ENCODE data around the gene MRPS5.
"Not testable (repeated sequence)": the region's sequence is repeated elsewhere in the genome, so short reads cannot be mapped to it uniquely, and the experiment has no call there.

Gene MRPS5

DNA sequence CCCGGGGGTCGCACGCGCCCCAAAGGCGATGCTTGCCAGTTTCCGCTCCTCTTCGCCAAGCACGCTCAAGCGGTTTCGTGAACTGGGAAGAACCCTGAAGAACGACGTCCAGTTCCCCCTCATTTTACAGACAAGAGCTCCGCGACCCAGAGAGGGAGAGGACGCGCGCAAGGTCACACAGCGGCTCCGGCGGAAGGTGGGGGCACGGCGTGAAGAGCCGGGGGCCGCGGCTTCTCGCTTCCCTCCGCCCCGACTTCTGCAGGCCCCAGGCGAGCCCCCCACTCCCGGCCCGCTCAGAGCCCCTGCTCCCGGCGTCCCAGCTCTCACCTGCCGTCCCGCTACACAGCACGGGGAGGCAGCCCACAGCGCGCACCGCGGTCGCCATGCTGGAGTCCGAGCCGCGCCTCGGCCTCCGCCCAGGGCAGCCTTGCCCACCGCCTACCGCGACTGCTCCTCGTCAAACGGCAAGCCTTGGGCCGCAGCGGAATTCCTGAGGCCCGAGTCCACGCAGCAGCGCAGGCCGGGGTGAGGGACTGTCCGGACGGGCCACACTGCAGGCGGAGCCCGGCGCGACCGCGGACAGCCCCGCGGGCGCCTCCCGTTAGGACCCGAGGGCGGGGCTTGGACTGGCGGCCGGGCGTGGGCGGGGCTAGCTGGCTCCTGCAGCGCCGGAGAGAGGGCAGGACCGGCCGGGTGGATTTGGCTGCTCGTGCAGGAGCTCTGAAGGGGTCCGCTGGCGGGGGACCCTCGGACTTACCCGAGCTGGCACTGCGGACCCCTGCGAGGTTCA, at the start of gene MRPS5:
MRPS5 (minus strand) TSS at position 402 of the 790 bp plus-strand sequence; CDS start at position 385, 17 bp downstream.
- peak; percentile 90 for DNase-seq (ENCODE audit: low spot score)

DNA sequence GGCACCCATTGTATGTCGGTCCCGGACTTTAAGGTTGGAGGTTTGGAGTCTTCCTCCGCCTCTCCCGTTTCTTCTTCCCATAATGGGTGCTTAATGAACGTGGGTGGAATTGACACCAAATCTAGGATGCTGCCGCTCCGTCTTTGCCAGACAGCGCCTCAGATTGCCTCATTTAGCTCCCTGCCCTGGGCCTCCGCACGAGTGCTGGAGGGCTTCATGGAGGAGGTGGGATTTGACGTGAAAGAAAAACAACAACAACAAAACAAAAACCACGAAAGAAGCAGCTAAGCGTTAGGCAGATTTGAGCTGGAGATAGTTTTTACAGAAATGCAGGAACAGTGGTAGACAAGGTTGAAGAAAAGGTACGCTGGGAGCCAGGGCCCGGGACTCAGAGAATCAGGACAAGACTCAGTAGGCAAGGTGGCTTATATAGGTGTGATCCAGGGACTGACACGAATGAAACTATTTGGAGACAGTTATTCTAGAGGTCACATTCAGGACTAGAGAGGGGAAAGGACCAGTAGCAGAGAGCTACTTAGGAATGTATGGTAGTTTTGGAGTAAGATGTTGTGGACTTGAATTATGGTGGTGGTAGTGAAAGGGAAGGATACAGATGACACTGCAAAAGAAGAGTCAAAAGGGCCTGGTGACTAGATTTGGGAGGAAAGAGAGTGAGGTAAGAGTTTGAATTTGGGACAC, 44.6 kb upstream of the MRPS5 start:
- DNase-seq (ENCODE audit: low spot score): no peak

DNA sequence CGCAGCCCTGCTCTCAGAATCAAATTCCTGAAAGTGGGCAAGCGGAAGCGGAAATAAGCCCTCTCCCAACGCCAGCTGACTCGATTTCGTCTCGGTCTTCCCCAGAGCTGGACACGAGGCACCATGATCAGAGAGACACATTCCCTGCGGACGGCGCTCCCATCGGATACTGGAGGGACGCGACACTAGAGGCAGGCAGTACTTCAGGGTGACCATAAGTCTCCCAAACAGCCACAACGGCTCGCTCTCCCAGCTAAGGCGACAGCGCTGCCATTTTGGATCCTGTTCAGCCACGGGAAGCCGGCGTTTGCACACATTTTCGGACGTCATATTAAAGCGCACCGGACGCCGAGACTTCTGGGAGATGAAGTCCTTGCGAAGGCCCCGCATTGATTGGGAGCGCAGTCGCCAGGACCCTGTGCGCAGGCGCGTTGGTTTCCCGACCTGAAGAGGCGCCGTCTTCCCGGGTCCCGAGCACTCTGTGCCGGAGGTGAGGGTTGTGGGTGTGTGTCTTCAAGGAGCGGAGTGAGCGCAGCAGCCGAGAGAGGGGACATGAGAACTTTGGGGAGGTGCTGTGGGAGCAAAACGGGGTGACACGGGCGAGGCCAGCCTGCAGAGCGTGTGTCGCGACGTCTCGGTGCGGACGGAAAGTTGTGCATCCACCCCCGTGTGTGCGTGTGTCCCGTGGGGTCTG, 43.9 kb upstream of the MRPS5 start, which contains the start of gene ZNF2:
ZNF2 (plus strand) TSS at position 439 of the 694 bp plus-strand sequence. CDS start 10,418 bp downstream, outside the sequence.
- DNase-seq (ENCODE audit: low spot score): peak; percentile 95

DNA sequence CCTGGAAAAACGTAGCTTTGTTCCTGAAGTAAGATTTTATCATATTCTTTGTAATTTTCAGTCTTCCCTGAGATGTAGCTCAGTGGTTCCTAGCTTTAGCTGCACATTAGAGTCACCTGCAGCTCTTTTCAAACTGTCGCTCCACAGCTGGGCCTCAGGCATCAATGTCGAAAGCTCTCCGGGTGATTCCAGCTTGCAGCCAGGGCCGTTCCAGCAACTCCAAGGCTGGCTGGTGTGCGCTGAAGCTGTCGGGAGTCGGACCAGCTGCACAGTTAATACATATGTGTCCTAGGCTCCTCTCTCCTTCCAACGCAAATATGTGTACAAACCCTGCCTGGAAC, 43.4 kb upstream of the MRPS5 start:
- DNase-seq (ENCODE audit: low spot score): no peak

DNA sequence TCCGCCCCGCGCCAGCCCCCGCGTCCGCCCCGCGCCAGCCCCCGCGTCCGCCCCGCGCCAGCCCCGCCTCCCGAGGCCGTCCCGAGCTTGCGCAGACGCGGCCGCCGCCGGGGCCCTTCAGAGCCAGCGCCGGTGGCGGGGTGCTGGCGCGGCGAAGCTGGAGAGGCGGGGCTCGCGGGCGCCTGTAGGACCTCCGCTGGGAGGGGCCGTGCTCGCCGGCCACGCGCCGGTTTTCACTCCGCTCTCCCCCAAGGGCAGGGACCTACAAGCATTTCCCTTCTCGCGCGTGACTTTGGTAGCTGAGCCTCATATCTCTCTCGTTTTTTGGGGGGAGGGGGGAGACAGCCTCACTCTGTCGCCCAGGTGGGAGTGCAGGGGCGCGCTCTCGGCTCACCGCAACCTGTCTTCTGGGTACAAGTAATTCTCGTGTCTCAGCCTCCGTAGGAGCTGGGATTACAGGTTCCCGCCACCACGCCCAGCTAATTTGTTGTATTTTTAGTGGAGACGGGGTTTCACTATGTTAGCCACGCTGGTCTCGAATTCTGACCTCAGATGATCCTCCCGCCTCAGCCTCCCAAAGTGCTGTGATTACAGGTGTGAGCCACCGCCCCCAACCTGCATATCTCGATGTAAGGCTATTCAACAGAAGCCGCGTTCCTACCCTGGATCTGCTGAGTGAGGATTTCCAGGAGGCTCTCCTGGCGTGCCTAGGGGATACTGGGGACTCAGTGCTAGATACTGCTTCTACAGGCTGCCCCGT, 38.3 kb upstream of the MRPS5 start, which contains the start of gene ZNF514:
ZNF514 (minus strand) TSS at position 159 of the 760 bp plus-strand sequence. CDS start 6,595 bp downstream, outside the sequence.
- peak; percentile 77 for DNase-seq (ENCODE audit: low spot score)

DNA sequence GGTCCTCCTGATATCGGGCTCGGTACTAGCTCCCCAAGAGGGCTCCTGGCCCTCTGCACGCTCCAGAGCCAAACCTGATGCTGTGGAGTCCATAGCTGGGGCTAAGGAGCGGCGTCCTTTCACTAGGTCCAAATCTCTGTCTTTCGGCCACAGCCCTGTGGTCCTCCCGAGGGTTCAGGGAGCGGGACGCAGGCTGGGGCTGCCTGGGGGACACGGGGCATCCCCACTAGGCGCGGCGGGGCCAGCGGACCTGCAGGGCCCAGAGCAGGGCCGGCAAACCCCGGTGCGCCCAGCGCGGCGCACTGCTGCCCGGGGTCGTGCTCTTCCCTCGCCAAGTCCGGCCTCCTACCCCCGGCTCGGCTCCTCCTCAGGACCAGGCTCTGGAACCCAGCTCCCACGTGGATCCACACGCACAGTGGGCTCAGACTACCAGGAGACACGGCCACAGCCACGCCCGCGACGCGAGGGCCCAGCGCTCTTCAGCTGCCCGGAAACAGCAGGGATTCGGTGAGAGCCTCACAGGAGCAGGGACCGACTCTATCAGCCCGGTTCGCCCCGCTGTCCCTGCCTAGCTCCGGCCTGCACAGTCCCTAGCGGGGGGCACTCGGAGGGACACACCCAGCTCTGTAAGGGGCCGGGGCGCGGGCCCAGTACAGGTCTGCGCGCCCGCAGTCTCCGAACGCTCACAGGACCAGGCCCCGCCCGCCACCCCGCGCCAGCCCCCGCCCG, 37.4 kb upstream of the MRPS5 start:
- DNase-seq (ENCODE audit: low spot score): peak; percentile 50

DNA sequence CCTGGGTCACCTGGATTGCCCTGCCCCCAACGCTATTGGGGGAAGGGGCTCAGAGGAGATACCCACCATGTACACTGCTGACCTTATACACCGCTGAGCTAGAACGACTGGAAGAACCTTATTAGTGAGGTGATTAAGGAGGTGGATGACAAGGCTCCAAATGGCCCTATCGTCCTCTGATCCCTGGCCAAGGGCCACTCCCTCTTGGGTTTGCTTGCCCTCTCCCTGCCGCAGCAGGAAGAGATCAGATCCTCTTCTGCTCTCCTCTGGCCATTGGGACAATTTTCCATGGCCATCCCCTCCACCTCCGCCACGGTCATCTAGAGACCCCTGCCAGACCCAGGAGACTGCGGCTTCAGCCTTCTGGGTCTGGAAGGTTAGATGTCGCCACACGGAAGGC, 36.8 kb upstream of the MRPS5 start:
- peak; percentile 26 for DNase-seq (ENCODE audit: low spot score)

DNA sequence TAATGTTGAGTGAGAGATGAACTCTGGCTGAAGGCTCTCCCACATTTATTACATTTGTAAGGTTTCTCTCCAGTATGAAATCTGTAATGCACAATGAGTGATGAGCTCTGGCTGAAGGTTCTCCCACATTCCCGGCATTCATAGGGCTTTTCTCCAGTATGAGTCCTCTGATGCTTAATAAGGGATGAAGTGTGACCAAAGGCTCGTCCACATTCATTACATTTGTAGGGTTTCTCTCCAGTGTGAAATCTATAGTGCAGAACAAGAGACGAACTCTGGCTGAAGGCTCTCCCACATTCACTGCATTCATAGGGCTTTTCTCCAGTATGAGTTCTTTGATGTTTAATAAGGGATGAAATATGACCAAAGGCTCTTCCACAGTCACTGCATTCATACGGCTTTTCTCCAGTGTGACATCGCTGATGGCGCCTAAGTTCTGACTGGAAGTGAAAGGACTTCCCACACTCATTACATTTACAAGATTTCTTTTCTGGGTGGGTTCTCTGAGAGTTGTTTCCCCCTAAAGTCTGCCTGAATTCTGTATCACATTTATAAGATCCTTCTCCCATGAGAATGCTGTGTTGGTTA, 27.9 kb upstream of the MRPS5 start:
- DNase-seq (ENCODE audit: low spot score): no peak

DNA sequence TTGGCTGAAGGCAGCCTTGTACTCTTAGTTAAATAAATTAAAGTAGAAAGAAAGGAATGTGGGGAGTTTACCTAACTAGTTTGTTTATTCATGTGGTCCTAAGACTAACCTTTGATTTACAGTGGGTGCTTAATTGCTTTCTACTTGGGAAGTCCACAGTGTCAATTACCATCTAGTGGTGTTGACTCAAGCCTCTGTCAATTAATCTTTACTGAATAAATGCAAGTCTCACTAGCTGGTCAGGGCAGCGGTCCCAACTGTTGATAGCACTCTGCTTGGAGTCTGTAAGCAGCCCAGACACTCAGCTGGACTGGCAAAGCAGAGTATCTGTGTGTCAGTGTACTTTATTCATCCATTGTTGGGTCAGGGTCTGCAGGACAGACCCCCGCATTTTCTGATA, 22.2 kb upstream of the MRPS5 start:
- no peak for DNase-seq (ENCODE audit: low spot score)

DNA sequence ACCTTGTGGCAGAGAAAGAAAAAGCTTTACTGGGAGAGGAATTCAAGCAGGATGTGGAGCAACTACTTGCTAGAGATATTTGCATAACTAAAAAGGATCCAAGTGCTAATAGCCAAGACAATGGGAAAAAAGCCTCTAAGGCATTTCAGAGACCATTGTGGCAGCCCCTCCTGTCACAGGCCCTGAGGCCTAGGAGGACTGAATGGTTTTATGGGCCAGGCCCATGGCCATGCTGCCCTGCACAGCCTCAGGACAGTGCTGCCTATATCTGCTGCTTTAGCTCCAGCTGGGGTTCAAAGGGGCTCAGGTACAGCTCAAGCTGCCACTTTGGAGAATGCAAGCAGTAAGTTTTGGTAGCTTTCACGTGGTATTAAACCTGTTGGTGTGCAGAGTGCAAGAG, 17.1 kb upstream of the MRPS5 start:
- DNase-seq (ENCODE audit: low spot score): no peak

DNA sequence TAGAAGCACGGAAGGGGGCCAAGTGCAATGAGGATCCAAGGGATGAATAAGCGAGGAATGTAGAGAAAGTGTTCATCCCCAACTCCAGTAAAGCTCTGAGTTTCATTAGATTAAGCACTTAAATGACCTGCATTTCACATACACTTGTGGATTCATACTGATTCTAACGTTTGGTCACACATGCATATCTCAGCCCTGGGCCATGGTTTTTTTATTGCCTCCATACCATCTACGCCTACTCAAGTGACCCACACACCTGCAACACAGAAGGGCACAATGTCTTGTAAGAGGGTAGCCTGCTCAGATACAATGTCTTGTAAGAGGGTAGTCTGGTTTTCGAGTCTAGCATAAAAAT, 566 bp upstream of the MRPS5 start:
- no peak for DNase-seq (ENCODE audit: low spot score)

DNA sequence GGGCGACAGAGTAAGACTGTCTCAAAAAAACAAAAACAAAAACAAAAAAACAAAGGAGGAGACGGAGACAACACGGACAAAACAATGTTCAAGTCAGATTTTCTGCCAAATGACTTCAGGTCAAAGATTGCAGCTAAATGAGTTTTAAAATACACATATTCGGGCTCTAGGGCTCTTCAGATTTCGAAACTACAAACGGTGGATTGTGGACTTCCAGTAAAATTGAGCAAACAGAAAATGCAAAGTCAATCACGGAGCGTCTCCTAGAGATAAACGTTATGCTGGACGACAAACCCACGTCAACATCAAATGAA, 558 bp downstream of the MRPS5 start:
- no peak for DNase-seq (ENCODE audit: low spot score)

DNA sequence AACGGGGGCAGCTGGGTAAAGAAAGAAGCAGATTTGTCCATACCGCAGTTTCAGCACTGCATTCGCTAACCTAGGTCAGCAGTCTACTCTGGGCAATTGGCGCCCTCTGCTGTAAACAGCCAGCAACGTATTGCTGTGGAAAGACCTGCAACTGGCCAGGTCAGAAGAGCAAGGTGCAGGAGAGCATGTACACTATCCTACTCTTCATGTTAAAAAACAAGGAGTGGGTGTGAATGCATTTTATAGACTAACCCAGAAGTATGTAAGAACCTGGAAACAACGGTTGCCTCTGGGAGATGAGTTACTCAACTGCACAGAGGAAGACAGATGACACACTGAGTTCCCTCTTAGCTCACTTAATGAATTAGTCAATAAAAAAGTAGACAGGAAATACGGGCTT, 6.2 kb downstream of the MRPS5 start:
- DNase-seq (ENCODE audit: low spot score): peak; percentile 83

DNA sequence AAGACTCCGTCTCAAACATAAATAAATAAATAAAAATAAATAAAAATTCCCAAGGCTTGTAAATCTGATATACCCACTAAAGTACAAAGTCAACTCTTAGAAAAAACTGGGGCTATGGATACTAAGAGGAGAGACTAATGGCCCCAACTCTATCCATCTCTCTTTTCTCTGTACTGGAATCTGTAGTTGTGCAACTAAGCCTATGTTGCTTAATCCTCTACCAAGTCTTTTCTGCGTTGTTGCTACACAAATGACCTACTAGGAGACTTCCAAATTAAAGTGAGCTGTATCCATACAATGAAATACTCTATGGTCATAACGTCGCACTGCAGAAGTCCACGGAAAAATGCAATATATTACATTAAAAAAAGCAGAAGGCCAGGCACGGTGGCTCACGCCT, 8.1 kb downstream of the MRPS5 start:
- DNase-seq (ENCODE audit: low spot score): no peak

DNA sequence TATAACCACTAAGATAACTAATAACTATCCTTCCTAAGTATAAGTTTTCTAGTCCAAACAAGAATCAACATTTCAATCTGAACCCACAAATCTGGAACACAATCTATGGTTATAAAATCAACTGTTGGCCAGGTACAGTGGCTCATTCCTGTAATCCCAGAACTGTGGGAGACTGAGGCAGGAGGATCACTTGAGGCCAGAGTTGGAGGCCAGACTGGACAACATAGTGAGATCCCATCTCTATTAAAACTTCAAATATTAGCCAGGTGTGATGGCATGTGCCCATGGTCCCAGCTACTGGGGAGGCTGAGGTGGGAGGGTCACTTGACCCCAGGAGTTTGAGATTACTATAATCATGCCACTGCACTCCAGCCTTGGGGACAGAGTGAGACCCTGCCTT, 11.2 kb downstream of the MRPS5 start:
- no peak for DNase-seq (ENCODE audit: low spot score)

DNA sequence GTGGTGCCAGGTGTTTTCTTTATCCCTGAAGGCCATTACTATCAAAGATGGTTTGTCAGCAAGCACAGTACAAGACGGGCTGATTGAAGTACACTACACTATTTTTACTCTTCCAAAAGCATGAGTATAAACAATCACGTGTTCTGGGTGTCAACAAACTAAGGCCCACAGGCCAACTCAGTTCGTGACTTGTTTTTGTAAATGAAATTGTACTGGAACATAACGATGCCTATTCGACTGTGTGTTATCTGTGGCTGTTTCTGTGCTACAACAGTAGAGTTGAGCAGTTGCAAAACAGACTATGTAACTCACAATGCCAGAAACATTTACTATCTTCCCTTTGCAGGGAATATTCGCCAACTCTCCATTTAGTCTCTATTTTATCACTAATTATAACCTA, 12.3 kb downstream of the MRPS5 start:
- DNase-seq (ENCODE audit: low spot score): no peak

DNA sequence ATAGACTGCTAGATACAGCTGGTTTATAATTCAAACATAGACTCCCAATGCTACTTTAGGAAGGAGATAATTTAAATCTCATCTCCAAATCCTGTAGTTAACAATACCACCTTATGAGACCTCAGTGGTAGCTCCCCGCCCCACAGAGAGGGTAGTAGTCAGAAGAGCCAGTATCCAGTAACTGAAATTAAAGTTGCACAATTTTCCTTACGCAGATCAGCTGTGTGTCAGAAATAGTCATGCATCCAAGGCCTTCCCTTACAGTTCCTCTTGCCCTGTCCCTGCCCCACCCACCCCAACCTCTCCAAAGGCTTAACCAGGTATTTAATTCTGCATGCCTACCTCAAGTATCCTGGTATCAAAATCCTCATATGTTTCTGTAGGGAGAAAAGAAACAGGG, 15.5 kb downstream of the MRPS5 start:
- DNase-seq (ENCODE audit: low spot score): no peak

DNA sequence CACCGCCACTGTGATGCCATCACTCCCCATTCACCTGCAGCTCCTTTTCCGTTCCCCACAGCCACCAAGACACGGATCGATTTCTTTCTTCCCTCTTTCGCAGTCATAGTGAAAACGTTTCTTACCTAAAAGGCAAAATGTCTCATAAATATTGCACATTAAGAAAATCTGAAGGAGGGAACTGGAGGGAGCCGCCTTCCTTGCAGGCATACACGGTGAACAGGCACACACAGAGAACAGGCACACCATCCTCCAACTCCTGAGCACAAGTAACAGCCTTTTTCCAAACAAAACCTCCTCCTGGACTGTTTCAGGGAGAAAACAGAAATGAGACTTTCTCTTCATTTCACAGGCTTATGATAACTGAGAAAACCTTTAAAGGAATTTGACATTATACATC, 17.0 kb downstream of the MRPS5 start:
- DNase-seq (ENCODE audit: low spot score): no peak

DNA sequence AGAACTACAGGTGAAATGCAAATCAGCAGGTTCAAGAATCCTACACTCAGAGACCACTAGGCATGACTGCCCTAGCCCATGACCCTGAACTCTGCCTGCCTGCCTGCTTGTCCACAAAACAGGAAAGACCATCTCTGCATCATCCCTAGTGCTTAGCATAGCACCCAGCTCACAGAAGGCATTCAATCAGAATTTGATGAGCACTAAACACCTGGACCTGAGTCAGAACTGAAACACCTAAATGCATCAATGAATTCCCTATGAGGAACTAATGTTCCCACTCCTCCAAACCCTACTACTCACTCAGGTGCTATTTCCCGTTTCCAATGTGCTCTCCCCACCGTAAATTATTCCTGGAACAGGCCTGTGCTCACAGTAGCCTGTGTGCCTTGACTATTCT, 21.7 kb downstream of the MRPS5 start:
- DNase-seq (ENCODE audit: low spot score): no peak

DNA sequence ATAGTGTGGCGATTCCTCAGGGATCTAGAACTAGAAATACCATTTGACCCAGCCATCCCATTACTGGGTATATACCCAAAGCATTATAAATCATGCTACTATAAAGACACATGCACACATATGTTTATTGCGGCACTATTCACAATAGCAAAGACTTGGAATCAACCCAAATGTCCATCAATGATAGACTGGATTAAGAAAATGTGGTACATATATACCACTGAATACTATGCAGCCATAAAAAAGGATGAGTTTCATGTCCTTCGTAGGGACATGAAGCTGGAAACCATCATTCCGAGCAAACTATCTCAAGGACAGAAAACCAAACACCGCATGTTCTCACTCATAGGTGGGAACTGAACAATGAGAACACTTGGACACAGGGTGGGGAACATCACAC, 23.3 kb downstream of the MRPS5 start:
- not testable (repeated sequence) for DNase-seq (ENCODE audit: low spot score)

DNA sequence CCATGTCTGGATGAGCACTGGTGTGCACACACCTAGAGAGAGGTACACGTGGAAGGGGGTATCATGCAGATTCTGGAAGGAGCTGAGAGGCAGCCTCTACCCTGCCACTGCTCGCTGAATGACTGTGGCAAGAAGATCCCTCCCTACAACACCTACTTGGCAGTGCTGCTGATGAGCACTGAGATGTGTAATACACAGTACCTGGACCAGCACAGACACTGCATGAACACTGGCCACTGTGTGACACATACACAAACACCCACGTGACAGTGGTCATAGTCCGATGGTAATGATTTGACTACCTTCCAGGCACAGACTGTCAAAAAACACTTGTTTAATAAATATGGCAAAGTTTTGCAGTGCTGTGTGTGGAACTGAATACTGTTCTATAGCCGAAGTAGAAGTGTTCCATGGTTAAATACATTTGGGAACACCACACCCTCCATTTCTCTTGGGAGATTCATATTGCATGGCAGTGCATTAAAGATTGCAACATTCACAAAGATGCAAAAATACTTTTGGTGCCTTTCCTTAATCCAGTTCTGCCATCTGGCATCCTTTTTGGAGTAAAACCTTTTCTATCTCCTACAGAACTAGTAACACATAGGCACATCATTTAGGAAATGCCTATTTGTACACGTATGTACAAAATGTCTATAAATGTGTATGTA, 29.6 kb downstream of the MRPS5 start:
- no peak for DNase-seq (ENCODE audit: low spot score)
